ENCODE measurements around the gene PLEKHG3.
"Not testable (repeated sequence)": the region's sequence is repeated elsewhere in the genome, so short reads cannot be mapped to it uniquely, and the experiment has no call there.

DNA sequence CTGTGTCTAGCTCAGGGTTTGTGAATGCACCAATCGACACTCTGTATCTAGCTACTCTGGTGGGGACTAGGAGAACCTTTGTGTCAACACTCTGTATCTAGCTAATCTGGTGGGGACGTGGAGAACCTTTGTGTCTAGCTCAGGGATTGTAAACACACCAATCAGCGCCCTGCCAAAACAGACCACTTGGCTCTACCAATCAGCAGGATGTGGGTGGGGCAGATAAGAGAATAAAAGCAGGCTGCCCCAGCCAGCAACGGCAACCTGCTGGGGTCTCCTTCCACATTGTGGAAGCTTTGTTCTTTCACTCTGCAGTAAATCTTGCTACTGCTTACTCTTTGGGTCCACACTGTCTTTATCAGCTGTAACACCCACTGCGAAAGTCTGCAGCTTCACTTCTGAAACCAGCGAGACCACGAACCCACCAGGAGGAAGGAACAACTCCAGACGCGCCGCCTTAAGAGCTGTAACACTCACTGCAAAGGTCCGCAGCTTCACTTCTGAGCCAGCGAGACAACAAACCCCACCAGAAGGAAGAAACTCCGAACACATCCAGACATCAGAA is 45.4 kb upstream of the PLEKHG3 start:
- TF ChIP-seq, protein P1, sequence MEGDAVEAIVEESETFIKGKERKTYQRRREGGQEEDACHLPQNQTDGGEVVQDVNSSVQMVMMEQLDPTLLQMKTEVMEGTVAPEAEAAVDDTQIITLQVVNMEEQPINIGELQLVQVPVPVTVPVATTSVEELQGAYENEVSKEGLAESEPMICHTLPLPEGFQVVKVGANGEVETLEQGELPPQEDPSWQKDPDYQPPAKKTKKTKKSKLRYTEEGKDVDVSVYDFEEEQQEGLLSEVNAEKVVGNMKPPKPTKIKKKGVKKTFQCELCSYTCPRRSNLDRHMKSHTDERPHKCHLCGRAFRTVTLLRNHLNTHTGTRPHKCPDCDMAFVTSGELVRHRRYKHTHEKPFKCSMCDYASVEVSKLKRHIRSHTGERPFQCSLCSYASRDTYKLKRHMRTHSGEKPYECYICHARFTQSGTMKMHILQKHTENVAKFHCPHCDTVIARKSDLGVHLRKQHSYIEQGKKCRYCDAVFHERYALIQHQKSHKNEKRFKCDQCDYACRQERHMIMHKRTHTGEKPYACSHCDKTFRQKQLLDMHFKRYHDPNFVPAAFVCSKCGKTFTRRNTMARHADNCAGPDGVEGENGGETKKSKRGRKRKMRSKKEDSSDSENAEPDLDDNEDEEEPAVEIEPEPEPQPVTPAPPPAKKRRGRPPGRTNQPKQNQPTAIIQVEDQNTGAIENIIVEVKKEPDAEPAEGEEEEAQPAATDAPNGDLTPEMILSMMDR (IDR thresholded peaks at IDR 0.05), result not testable (repeated sequence)
- TF ChIP-seq POLR2A, POLR2AphosphoS5 (IDR thresholded peaks at IDR 0.05): not testable (repeated sequence)
